Common myeloid progenitor, CD34-positive (primary cell): ENCODE results near the gene AFG1L.

Experiments
- CTCF ChIA-PET: fragments of 350-600 bp; sonication (Branson Sonifier 250); formaldehyde crosslinking; loops from one replicate; lab custom pipeline; 2021; ENCODE audit warnings: antibody characterized with exemption; lab: Charles Lee
- POLR2A ChIA-PET: fragments of 350-600 bp; sonication (Branson Sonifier 250); formaldehyde crosslinking; loops from one replicate; lab custom pipeline; 2021; ENCODE audit warnings: antibody characterized with exemption; lab: Charles Lee
- DNase-seq, 3 donors: peaks; one replicate each; pipeline versions ENCODE4 v3.0.0 to v3.0.0-alpha.2; 2013
- H3K27ac ChIP-seq, 2 experiments: 1 replicate in 1 of 2; 2 replicates in 1 of 2; pipeline ENCODE4 v1.7.0; 2013; ENCODE audit warnings: inconsistent platforms in 2 of 2, low read length in 2 of 2, mild to moderate bottlenecking in 2 of 2, low read depth in 1 of 2, moderate library complexity in 1 of 2; ENCODE audit not compliant: severe bottlenecking in 2 of 2, insufficient read depth in 1 of 2, poor library complexity in 1 of 2
- H3K27me3 ChIP-seq, 5 experiments: replicated peaks in 2 of 5; 1 replicate in 3 of 5; 2 replicates in 2 of 5; pipeline versions ENCODE4 v1.6.1 to v1.7.0; 2013; ENCODE audit warnings: low read length in 4 of 5, mild to moderate bottlenecking in 2 of 5, moderate library complexity in 2 of 5, inconsistent platforms in 1 of 5; ENCODE audit not compliant: insufficient read depth in 5 of 5, control insufficient read depth in 4 of 5
- H3K36me3 ChIP-seq, 4 experiments: 1 replicate in 2 of 4; 2 replicates in 2 of 4; pipeline versions ENCODE4 v1.6.1 to v1.7.0; 2013; ENCODE audit warnings: low read length in 3 of 4, control low read depth in 1 of 4, mild to moderate bottlenecking in 1 of 4; ENCODE audit not compliant: control insufficient read depth in 4 of 4, insufficient read depth in 4 of 4
- H3K4me1 ChIP-seq, 4 experiments: 1 replicate in 3 of 4; 2 replicates in 1 of 4; pipeline versions ENCODE4 v1.6.1 to v1.7.1; 2013; ENCODE audit warnings: low read length in 3 of 4, mild to moderate bottlenecking in 3 of 4, control low read depth in 1 of 4, inconsistent platforms in 1 of 4, moderate library complexity in 1 of 4; ENCODE audit not compliant: control insufficient read depth in 4 of 4, insufficient read depth in 4 of 4; ENCODE audit errors: control extremely low read depth in 1 of 4
- H3K4me3 ChIP-seq, 7 experiments: 1 replicate in 4 of 7; 2 replicates in 3 of 7; pipeline versions ENCODE4 v1.5.1 to v1.7.0; 2013; ENCODE audit warnings: mild to moderate bottlenecking in 7 of 7, low read length in 6 of 7, moderate library complexity in 6 of 7, inconsistent platforms in 2 of 7, low read depth in 2 of 7, control low read depth in 1 of 7; ENCODE audit not compliant: insufficient read depth in 4 of 7, control insufficient read depth in 1 of 7; ENCODE audit errors: extremely low read depth in 1 of 7
- H3K9me3 ChIP-seq, 5 experiments: 1 replicate in 4 of 5; 2 replicates in 1 of 5; pipeline versions ENCODE4 v1.6.1 to v1.7.1; 2013; ENCODE audit warnings: low read length in 4 of 5, mild to moderate bottlenecking in 2 of 5, inconsistent platforms in 1 of 5, low read depth in 1 of 5, moderate library complexity in 1 of 5; ENCODE audit not compliant: control insufficient read depth in 4 of 5, insufficient read depth in 2 of 5; ENCODE audit errors: control extremely low read depth in 1 of 5
- WGBS: methylation state at CpG from one replicate; pipeline ENCODE4 v1.1.5; 2013; ENCODE audit not compliant: insufficient coverage; 5-methylcytosine and 5-hydroxymethylcytosine counted together

Gene AFG1L

GRCh38 chr6:108468346-108468745 lies 173.5 kb downstream of the AFG1L start:
- no peak for DNase-seq
- WGBS = no CpG with 5 or more reads among the region's 1 CpG

GRCh38 chr6:108469316-108469715 lies 174.5 kb downstream of the AFG1L start:
- no peaks in the 10 kb centered on the region for H3K36me3 ChIP-seq
- no peak overlapping the region for H3K27ac ChIP-seq
- ChIA-PET CTCF (no interaction called here), POLR2A (no interaction called here)
- H3K4me1 ChIP-seq = peaks cover 0 to 12% (median 6%) of the 10 kb centered on the region in 4 experiments
- no peaks in the 10 kb centered on the region for H3K27me3 ChIP-seq
- DNase-seq = peak in 2 of 3 donors; percentile 17 to 49
- H3K9me3 ChIP-seq = no peaks in the 10 kb centered on the region
- WGBS = 83% methylated on average over 1 of the region's 1 CpG
- no peak overlapping the region for H3K4me3 ChIP-seq

More at GRCh38 chr6:108468346-108468745, 173.5 kb downstream of the AFG1L start:
- Histone ChIP-seq H3K4me3 (no peak overlapping the region), H3K27ac (no peak overlapping the region), H3K36me3 (no peaks in the 10 kb centered on the region), H3K27me3 (no peaks in the 10 kb centered on the region), H3K9me3 (no peaks in the 10 kb centered on the region), H3K4me1 (peaks cover 0 to 18% (median 7%) of the 10 kb centered on the region in 4 experiments)
- ChIA-PET POLR2A (no interaction called here), CTCF (no interaction called here)

- CTCF ChIA-PET = no interaction called here
- DNase-seq = no peak
- no peak overlapping the region for H3K27ac ChIP-seq
- POLR2A ChIA-PET = no interaction called here
- no peaks in the 10 kb centered on the region for H3K36me3 ChIP-seq
- no peaks in the 10 kb centered on the region for H3K9me3 ChIP-seq
- no peaks in the 10 kb centered on the region for H3K4me1 ChIP-seq
- no peaks in the 10 kb centered on the region for H3K27me3 ChIP-seq
- H3K4me3 ChIP-seq = no peak overlapping the region
- 100% methylated on average over 1 of the region's 2 CpGs for WGBS
These were observed 178.3 kb downstream of the AFG1L start for GRCh38 chr6:108473197-108473596.

- H3K27me3 ChIP-seq = no peaks in the 10 kb centered on the region
- peaks cover 0 to 3% (median 0%) of the 10 kb centered on the region in 5 experiments for H3K9me3 ChIP-seq
- no peaks in the 10 kb centered on the region for H3K4me1 ChIP-seq
- ChIA-PET CTCF (interaction anchor here (0.8 to 2.1 kb wide), 2 partner anchors 15 to 23 kb away, joined by 3 to 10 read pairs; no protein-coding TSS in a partner anchor), POLR2A (no interaction called here)
- no peak overlapping the region for H3K27ac ChIP-seq
- peaks cover 0 to 2% (median 0%) of the 10 kb centered on the region in 4 experiments for H3K36me3 ChIP-seq
- no CpG with 5 or more reads among the region's 2 CpGs for WGBS
- H3K4me3 ChIP-seq = no peak overlapping the region
- DNase-seq = no peak
These were observed 181.5 kb downstream of the AFG1L start for GRCh38 chr6:108476376-108476775.

GRCh38 chr6:108476847-108477430 lies 182.1 kb downstream of the AFG1L start:
- Histone ChIP-seq H3K4me3 (no peak overlapping the region), H3K27me3 (no peaks in the 10 kb centered on the region), H3K36me3 (peaks cover 0 to 2% (median 0%) of the 10 kb centered on the region in 4 experiments), H3K27ac (no peak overlapping the region), H3K9me3 (peaks cover 0 to 6% (median 0%) of the 10 kb centered on the region in 5 experiments), H3K4me1 (no peaks in the 10 kb centered on the region)
- no peak for DNase-seq
- 92% methylated on average over 2 of the region's 8 CpGs for WGBS
- ChIA-PET CTCF (interaction anchor here (0.8 to 2.1 kb wide), 2 partner anchors 14 to 24 kb away, joined by 3 to 10 read pairs; no protein-coding TSS in a partner anchor), POLR2A (no interaction called here)

GRCh38 chr6:108482559-108482958 lies 187.7 kb downstream of the AFG1L start:
- POLR2A ChIA-PET = no interaction called here
- Histone ChIP-seq H3K9me3 (peaks cover 0 to 6% (median 0%) of the 10 kb centered on the region in 5 experiments), H3K27ac (no peak overlapping the region), H3K4me3 (no peak overlapping the region), H3K4me1 (no peaks in the 10 kb centered on the region), H3K27me3 (no peaks in the 10 kb centered on the region), H3K36me3 (peaks cover 0 to 2% (median 0%) of the 10 kb centered on the region in 4 experiments)
- CTCF ChIA-PET = interaction anchor here (4.3 kb wide), 1 partner anchor 9 kb away, joined by 19 read pairs; no protein-coding TSS in a partner anchor
- WGBS = no CpG with 5 or more reads among the region's 2 CpGs
- no peak for DNase-seq

- DNase-seq = no peak
- Histone ChIP-seq H3K27ac (no peak overlapping the region), H3K9me3 (peaks cover 0 to 6% (median 0%) of the 10 kb centered on the region in 5 experiments), H3K4me1 (no peaks in the 10 kb centered on the region), H3K27me3 (no peaks in the 10 kb centered on the region), H3K4me3 (no peak overlapping the region), H3K36me3 (peaks cover 0 to 2% (median 0%) of the 10 kb centered on the region in 4 experiments)
- ChIA-PET CTCF (interaction anchor here (1.0 to 1.5 kb wide), 2 partner anchors 9 to 370 kb away, joined by 3 to 11 read pairs; no protein-coding TSS in a partner anchor), POLR2A (no interaction called here)
- 100% methylated on average over 1 of the region's 1 CpG for whole genome bisulfite sequencing
These were observed 189.2 kb downstream of the AFG1L start for GRCh38 chr6:108484016-108484415.
